GM21367 (cell line): ENCODE measurements around the gene RECK.
"Not testable (repeated sequence)": the region's sequence is repeated elsewhere in the genome, so short reads cannot be mapped to it uniquely, and the experiment has no call there.

Source experiments
- ATAC-seq: cut with Tn5 transposase; IDR thresholded peaks from one replicate; pipeline ENCODE4 v1.9.1; 2021; ENCODE audit not compliant: unreplicated experiment

RECK gene, protein sequence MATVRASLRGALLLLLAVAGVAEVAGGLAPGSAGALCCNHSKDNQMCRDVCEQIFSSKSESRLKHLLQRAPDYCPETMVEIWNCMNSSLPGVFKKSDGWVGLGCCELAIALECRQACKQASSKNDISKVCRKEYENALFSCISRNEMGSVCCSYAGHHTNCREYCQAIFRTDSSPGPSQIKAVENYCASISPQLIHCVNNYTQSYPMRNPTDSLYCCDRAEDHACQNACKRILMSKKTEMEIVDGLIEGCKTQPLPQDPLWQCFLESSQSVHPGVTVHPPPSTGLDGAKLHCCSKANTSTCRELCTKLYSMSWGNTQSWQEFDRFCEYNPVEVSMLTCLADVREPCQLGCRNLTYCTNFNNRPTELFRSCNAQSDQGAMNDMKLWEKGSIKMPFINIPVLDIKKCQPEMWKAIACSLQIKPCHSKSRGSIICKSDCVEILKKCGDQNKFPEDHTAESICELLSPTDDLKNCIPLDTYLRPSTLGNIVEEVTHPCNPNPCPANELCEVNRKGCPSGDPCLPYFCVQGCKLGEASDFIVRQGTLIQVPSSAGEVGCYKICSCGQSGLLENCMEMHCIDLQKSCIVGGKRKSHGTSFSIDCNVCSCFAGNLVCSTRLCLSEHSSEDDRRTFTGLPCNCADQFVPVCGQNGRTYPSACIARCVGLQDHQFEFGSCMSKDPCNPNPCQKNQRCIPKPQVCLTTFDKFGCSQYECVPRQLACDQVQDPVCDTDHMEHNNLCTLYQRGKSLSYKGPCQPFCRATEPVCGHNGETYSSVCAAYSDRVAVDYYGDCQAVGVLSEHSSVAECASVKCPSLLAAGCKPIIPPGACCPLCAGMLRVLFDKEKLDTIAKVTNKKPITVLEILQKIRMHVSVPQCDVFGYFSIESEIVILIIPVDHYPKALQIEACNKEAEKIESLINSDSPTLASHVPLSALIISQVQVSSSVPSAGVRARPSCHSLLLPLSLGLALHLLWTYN

GRCh38 chr9:36036780-36037548 is at the start of gene RECK:
Gene RECK (plus strand): TSS chr9:36036913. CDS start chr9:36036999, 86 bp downstream.
- peak; percentile 91 for ATAC-seq

DNA sequence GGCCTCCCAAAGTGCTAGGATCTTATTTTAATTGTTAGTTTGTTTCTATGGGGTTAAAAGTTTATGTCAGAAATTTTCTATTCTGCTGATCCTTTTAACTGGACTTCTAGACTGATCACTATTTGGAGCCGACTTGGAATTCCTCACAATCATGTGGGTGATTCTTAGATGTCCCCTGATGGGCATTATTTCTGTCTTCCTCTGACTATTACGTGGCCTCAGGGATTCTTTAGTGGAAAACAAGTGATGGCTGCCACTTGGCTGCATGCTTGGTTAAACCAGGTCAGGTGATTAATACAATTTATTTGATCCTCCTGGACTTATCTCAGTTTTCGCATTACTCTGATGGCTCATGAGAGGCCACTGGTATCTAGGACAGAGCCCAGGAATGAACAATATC is 46.6 kb upstream of the RECK start:
- no peak for ATAC-seq

DNA sequence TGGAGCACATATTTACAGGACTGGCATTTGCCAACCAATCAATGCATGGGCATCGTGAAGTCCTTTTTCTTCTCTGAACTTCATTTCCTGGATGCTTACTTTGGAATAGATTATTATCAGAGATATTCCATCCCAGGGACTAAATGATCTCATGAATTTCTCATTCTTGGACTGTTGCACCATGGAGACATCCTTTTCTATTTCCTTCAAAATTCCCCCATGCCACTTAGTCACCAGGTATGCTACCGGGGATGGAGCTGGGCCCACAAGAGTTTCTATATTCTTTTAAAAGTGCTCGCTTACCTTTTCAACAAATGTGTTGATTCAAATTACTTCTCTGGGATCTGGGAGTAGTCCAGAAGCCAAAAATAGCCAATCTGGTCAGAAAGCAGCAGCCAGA is 43.6 kb upstream of the RECK start:
- not testable (repeated sequence) for ATAC-seq

GRCh38 chr9:35993976-35994720 is 42.6 kb upstream of the RECK start:
- ATAC-seq, result no peak

DNA sequence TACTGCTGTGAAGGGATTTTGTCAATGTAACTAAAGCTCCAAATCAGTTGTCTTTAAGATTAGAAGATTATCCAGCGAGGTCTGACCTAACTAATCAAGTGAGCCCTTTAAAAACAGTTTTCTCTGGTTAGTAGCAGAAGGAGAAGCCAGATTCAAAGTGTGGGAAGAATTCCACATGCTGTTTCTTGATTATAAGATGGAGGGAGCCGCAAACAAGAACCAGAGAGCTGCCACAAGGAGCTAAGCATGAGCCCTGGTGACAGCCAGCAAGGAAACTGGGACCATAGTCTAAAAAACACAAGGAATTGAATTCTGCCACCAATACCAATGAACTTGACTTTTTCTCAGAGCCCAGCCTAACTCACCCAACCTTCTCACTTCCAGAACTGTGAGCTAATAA is 41.8 kb upstream of the RECK start:
- ATAC-seq, result no peak

- ATAC-seq, result no peak
Measured at GRCh38 chr9:35996358-35996970, 40.2 kb upstream of the RECK start.

GRCh38 chr9:35997016-35997415 is 39.7 kb upstream of the RECK start:
- ATAC-seq, result not testable (repeated sequence)

GRCh38 chr9:35998333-35998732 is 38.4 kb upstream of the RECK start:
- no peak for ATAC-seq

- no peak for ATAC-seq
Measured at GRCh38 chr9:36005891-36006290, 30.8 kb upstream of the RECK start.

- no peak for ATAC-seq
Measured at GRCh38 chr9:36006549-36007315, 30.0 kb upstream of the RECK start.

GRCh38 chr9:36007316-36007708 is 29.4 kb upstream of the RECK start:
- peak; percentile 57 for ATAC-seq

DNA sequence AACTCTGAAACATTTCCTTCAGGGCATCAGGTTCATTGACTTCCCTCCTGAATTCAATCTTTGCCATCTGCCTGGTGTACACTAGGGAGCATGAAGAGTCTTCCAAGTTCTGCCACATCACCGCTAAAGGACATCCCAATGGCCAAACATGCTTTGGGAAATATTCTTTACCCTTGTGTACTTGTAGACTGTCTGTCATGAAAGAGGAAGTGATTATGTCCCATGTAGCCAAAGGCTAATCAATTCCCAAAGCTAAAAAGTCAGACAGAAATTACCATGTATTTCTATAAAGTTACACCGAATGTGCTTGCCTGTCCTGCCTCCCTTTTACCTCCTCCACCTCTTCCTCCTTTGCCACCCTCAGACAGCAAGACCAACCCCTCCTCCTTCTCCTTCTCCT is 28.9 kb upstream of the RECK start:
- no peak for ATAC-seq

DNA sequence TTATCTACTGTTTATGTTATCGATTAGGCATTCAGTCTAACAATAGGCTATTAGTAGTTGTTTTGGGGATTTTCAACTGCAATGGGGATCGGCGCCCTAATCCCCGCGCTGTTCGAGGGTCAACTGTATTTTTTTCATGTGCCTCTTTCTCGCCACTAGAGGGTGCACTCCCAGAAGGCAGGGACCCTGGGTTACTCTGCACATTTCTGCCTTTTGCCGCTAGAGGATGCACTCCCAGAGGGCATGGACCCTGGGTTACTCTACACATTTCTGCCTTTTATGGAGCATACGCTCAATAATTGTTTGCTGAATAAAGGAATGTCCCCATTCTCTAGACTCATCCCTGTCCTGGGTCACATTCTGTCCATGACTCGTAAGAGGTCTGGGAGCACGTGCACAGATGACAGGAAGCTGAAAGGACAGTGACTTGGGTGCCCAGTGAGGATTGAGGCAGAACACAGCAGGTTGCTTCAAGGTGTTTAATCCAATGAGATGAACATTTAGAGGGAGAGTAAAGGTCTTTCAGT is 27.9 kb upstream of the RECK start:
- ATAC-seq, result no peak

GRCh38 chr9:36011379-36011778 is 25.3 kb upstream of the RECK start:
- ATAC-seq, result no peak

GRCh38 chr9:36017278-36017677 is 19.4 kb upstream of the RECK start:
- ATAC-seq, result no peak

DNA sequence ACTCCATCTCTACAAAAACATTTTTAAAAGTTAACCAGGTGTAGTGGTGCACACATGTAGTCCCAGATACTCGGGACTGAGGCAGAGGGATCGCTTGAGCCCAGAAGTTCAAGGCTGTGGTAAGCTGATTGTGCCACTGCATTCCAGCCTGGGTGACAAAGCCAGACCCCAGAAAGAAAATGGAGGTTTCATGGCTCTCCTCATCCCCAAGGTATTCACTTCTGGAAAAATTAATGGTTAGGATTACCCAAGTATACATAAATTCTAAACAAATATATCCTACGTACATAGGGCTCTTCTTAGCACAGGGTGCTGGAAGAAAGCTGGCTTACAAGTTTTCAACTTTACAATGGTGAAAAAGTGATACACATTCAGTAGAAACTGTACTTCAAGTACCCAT is 18.6 kb upstream of the RECK start:
- no peak for ATAC-seq

DNA sequence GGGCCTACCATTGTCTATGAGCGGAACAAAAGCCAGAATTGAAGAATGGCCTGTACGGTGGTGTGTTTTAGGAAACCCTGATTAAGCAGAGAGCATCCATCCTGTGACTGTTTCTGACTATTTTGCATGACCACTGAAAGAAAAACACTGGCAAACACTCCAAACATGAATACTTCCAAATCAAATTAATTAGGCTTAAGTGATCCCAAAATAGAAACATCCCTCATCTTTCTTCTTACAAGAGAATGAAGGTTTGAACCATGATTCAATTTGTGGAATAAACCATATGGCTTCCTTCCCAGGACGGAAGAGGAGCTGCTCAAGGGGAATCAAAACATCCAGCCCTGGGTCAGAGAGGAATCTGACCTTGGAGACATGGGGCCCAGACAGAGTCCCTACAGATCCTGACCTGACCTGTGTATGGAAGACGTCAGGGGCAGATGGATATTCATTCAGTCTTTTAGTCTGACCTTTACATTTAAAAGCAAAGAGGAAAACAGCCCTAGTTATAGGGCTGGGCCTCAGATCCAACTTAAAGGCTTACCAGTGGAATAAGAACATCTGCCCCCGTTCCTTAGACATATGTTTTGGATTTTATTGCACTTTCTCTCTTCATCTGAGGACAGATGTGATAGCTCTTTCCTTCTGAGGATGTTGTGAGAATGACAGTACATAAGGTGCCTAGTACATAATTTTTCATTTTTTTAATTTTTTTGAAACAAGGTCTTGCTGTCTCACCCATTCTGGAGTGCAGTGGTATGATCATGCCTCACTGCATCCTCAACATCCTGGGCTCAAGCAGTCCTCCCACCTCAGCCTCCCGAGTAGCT is 17.6 kb upstream of the RECK start:
- ATAC-seq, result no peak

DNA sequence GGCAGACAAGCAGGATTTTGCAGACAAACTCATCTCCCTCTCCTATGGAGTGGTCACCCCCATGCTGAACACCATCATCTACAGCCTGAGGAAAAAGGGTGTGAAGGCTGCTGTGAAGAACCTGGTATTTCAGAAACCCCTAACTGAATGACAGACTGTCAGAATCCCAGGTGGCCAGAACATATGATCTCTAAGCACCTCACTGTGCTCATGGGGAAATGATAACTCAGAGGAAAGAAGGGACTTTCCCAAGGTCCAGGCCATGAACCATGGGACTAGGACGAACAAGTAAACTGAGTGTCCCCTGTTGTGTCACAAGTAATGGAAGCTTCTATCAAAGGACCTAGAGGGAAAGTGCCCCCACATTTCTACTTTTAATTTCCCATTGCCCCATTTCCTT is 14.7 kb upstream of the RECK start:
- no peak for ATAC-seq
